ENCODE measurements around the gene MPC1. TPM values are rescaled to one million over a fixed set of nuclear protein-coding genes. Genes with fewer than 3 reads are reported as not detected.
"Not testable (repeated sequence)": the region's sequence is repeated elsewhere in the genome, so short reads cannot be mapped to it uniquely, and the experiment has no call there.

The MPC1 gene
- total RNA-seq, 1 donor from 2014 or later, result 51.2 TPM

GRCh38 chr6:166406197-166406596, 23.5 kb upstream of the MPC1 start:
- ATAC-seq (no peak), DNase-seq (no peak)
- Histone ChIP-seq H3K4me1 (no peaks in the 10 kb centered on the region), H3K4me3 (no peak overlapping the region), H3K36me3 (peaks cover 2% of the 10 kb centered on the region), H3K27me3 (no peaks in the 10 kb centered on the region), H3K27ac (no peak overlapping the region), H3K9me3 (no peaks in the 10 kb centered on the region)
- no peak for TF ChIP-seq CTCF (IDR thresholded peaks at IDR 0.05)
- intact Hi-C loops (cut with DNase I), result no loop called here

GRCh38 chr6:166405386-166405785, 22.6 kb upstream of the MPC1 start:
- Histone ChIP-seq H3K36me3 (no peaks in the 10 kb centered on the region), H3K27ac (no peak overlapping the region), H3K4me3 (no peak overlapping the region), H3K4me1 (no peaks in the 10 kb centered on the region), H3K27me3 (no peaks in the 10 kb centered on the region), H3K9me3 (no peaks in the 10 kb centered on the region)
- DNase-seq (no peak), ATAC-seq (no peak)
- TF ChIP-seq CTCF (IDR thresholded peaks at IDR 0.05), result no peak
- intact Hi-C loops (cut with DNase I), result no loop called here

- no peak for DNase-seq
- intact Hi-C loops (cut with DNase I), result no loop called here
Observed at GRCh38 chr6:166402582-166403277, 20.0 kb upstream of the MPC1 start.

GRCh38 chr6:166400649-166401250, 18.0 kb upstream of the MPC1 start:
- H3K36me3 ChIP-seq; H3K4me1 ChIP-seq; H3K27me3 ChIP-seq; H3K27ac ChIP-seq; H3K9me3 ChIP-seq; H3K4me3 ChIP-seq; intact Hi-C loops (cut with DNase I): not testable (repeated sequence)
- peak; percentile 80 for TF ChIP-seq CTCF (IDR thresholded peaks at IDR 0.05)
- ATAC-seq, result peak; percentile 91
- DNase-seq, result peak; percentile 75

More at GRCh38 chr6:166402582-166403277, 20.0 kb upstream of the MPC1 start:
- no peaks in the 10 kb centered on the region for H3K36me3 ChIP-seq
- H3K27ac ChIP-seq, result no peak overlapping the region
- no peak for TF ChIP-seq CTCF (IDR thresholded peaks at IDR 0.05)
- no peak overlapping the region for H3K4me3 ChIP-seq
- H3K9me3 ChIP-seq, result no peaks in the 10 kb centered on the region
- H3K4me1 ChIP-seq, result no peaks in the 10 kb centered on the region
- no peak for ATAC-seq
- H3K27me3 ChIP-seq, result no peaks in the 10 kb centered on the region

GRCh38 chr6:166400181-166400580, 17.4 kb upstream of the MPC1 start:
- intact Hi-C loops (cut with DNase I), result no loop called here
- DNase-seq, result no peak
- no peak overlapping the region for H3K27ac ChIP-seq
- no peak for ATAC-seq
- H3K9me3 ChIP-seq, result no peaks in the 10 kb centered on the region
- no peak for TF ChIP-seq CTCF (IDR thresholded peaks at IDR 0.05)
- no peaks in the 10 kb centered on the region for H3K27me3 ChIP-seq
- no peak overlapping the region for H3K4me3 ChIP-seq
- H3K4me1 ChIP-seq, result no peaks in the 10 kb centered on the region
- no peaks in the 10 kb centered on the region for H3K36me3 ChIP-seq
